ENCODE measurements around the gene ACP1.

The ACP1 gene

GRCh38 chr2:281381-281780 is 16.6 kb downstream of the ACP1 start:
- DNase-seq, result no peak

- DNase-seq, result no peak
Measured at GRCh38 chr2:282371-283263, 17.9 kb downstream of the ACP1 start.

GRCh38 chr2:283996-284794 is 19.4 kb downstream of the ACP1 start:
- no peak for DNase-seq

GRCh38 chr2:284896-285492 is 20.2 kb downstream of the ACP1 start:
- DNase-seq, result no peak

- no peak for DNase-seq
Measured at GRCh38 chr2:285531-285930, 20.8 kb downstream of the ACP1 start.

GRCh38 chr2:286035-286434 is 21.3 kb downstream of the ACP1 start:
- no peak for DNase-seq

- DNase-seq, result no peak
Measured at GRCh38 chr2:286774-287392, 22.1 kb downstream of the ACP1 start.

GRCh38 chr2:287471-287885 is 22.7 kb downstream of the ACP1 start:
- no peak for DNase-seq

GRCh38 chr2:287911-288757 is 23.4 kb downstream of the ACP1 start, which contains the start of gene ALKAL2:
Gene ALKAL2, minus strand, starts transcription at chr2:288091. Its CDS starts 256 bp downstream, at chr2:287835.
- DNase-seq, result no peak

GRCh38 chr2:288758-289361 is 24.1 kb downstream of the ACP1 start:
- DNase-seq, result no peak

GRCh38 chr2:289362-290089 is 24.8 kb downstream of the ACP1 start:
- peak in 6 of 14 donors; percentile 14 to 54 (median 36) for DNase-seq

GRCh38 chr2:290090-290722 is 25.5 kb downstream of the ACP1 start:
- peak in 13 of 14 donors; percentile 7 to 77 (median 49) for DNase-seq

GRCh38 chr2:295090-295489 is 30.3 kb downstream of the ACP1 start:
- no peak for DNase-seq

GRCh38 chr2:296354-296753 is 31.6 kb downstream of the ACP1 start:
- DNase-seq, result no peak

- no peak for DNase-seq
Measured at GRCh38 chr2:305366-305765, 40.6 kb downstream of the ACP1 start.

- DNase-seq, result no peak
Measured at GRCh38 chr2:309148-309953, 44.6 kb downstream of the ACP1 start.

- no peak for DNase-seq
Measured at GRCh38 chr2:309954-310510, 45.3 kb downstream of the ACP1 start.

- DNase-seq, result no peak
Measured at GRCh38 chr2:310994-311393, 46.2 kb downstream of the ACP1 start.

GRCh38 chr2:313991-314390 is 49.2 kb downstream of the ACP1 start:
- DNase-seq, result no peak

Measured in C1 segment of cervical spinal cord (tissue), 14 donors.